Endothelial cell of umbilical vein (primary cell): Measurements from ENCODE around the gene ZNF407. TPM values are rescaled to one million over a fixed set of nuclear protein-coding genes. Genes with fewer than 3 reads are reported as not detected.

Experiments used
- BruUV-seq: library from RNA; stranded (reverse); fragments of 400-500 nt; replicated peaks from 2 replicates; lab custom pipeline; 2021; lab: Mats Ljungman, UMichigan
- CTCF ChIA-PET: fragments of 300-600, 350-600 bp; sonication (Branson Sonifier 250); formaldehyde crosslinking; loops from one replicate; lab custom pipeline; 2021; ENCODE audit warnings: antibody characterized with exemption, inconsistent platforms; lab: Charles Lee
- POLR2A ChIA-PET: fragments of 300-600, 350-600 bp; sonication (Branson Sonifier 250); formaldehyde crosslinking; loops from one replicate; lab custom pipeline; 2021; ENCODE audit warnings: antibody characterized with exemption, inconsistent platforms; lab: Charles Lee
- DNase-seq: peaks from one replicate; pipeline ENCODE4 v3.0.0-alpha.2; 2011; ENCODE audit warnings: low read depth, low spot score
- FAIRE-seq: peaks from 2 replicates; lab custom pipeline; 2011; peaks lifted over from hg19 to GRCh38; lab: Jason Lieb, UNC
- H2AFZ ChIP-seq: 2 replicates; pipeline ENCODE4 v1.6.0; 2012; ENCODE audit warnings: low read depth, low read length, control low read depth, inconsistent platforms
- H3K27ac ChIP-seq: 2 replicates; pipeline ENCODE4 v1.5.1; 2011; ENCODE audit warnings: low read depth, mild to moderate bottlenecking, control low read depth, low read length, moderate library complexity; ENCODE audit not compliant: insufficient read depth
- H3K27me3 ChIP-seq, 2 experiments: 2 replicates each; pipeline versions ENCODE4 v1.6.0 to v1.6.1; 2011; ENCODE audit warnings: low read length in 2 of 2, mixed read lengths in 1 of 2; ENCODE audit not compliant: control insufficient read depth in 2 of 2, insufficient read depth in 2 of 2
- H3K36me3 ChIP-seq, 2 experiments: 2 replicates in 1 of 2; 3 replicates in 1 of 2; pipeline ENCODE4 v1.5.1; 2011; ENCODE audit warnings: low read length in 2 of 2, mild to moderate bottlenecking in 1 of 2, moderate library complexity in 1 of 2; ENCODE audit not compliant: control insufficient read depth in 2 of 2, insufficient read depth in 2 of 2; ENCODE audit errors: extremely low read depth in 1 of 2
- H3K4me1 ChIP-seq: 3 replicates; pipeline ENCODE4 v1.5.1; 2011; ENCODE audit warnings: mild to moderate bottlenecking, low read length; ENCODE audit not compliant: control insufficient read depth, insufficient read depth; ENCODE audit errors: extremely low read depth
- H3K4me2 ChIP-seq: 2 replicates; pipeline ENCODE4 v1.6.1; 2011; ENCODE audit warnings: low read length, control low read depth, mixed read lengths; ENCODE audit not compliant: insufficient read depth
- H3K4me3 ChIP-seq, 3 experiments: fragments of 200-600 bp in 1 of 3; sonication (generic), shearing (Covaris generic) in 1 of 3; replicated peaks in 1 of 3; 2 replicates each; pipeline ENCODE4 v1.5.1; 2011 to 2016; ENCODE audit warnings: control low read depth in 3 of 3, low read length in 3 of 3, mild to moderate bottlenecking in 2 of 3, inconsistent platforms in 1 of 3, low read depth in 1 of 3, moderate library complexity in 1 of 3; ENCODE audit not compliant: insufficient read depth in 1 of 3
- H3K79me2 ChIP-seq: 2 replicates; pipeline ENCODE4 v1.6.0; 2012; ENCODE audit warnings: low read length, inconsistent platforms; ENCODE audit not compliant: control insufficient read depth, insufficient read depth
- H3K9ac ChIP-seq: replicated peaks from 2 replicates; pipeline ENCODE3; 2011; ENCODE audit warnings: low read length, control low read depth; ENCODE audit not compliant: insufficient read depth; ENCODE audit errors: extremely low read depth
- H3K9me1 ChIP-seq: replicated peaks from 3 replicates; pipeline ENCODE4 v1.6.0; 2011; ENCODE audit warnings: mild to moderate bottlenecking, low read length; ENCODE audit not compliant: control insufficient read depth, insufficient read depth; ENCODE audit errors: extremely low read depth
- H3K9me3 ChIP-seq: replicated peaks from 2 replicates; pipeline ENCODE4 v1.5.1; 2012; ENCODE audit warnings: low read length, inconsistent platforms; ENCODE audit not compliant: control insufficient read depth, insufficient read depth
- H4K20me1 ChIP-seq: replicated peaks from 2 replicates; pipeline ENCODE3; 2011; ENCODE audit warnings: mild to moderate bottlenecking, low read length; ENCODE audit not compliant: control insufficient read depth, insufficient read depth; ENCODE audit errors: extremely low read depth
- EZH2 ChIP-seq: IDR thresholded peaks from 2 replicates; pipeline ENCODE4 v1.6.1; 2012; ENCODE audit warnings: borderline replicate concordance, low read depth, mild to moderate bottlenecking, moderate library complexity, low read length, inconsistent platforms; ENCODE audit not compliant: severe bottlenecking
- FOS ChIP-seq: IDR thresholded peaks from 2 replicates; pipeline ENCODE4 v1.6.1; 2011; ENCODE audit warnings: mild to moderate bottlenecking, low read length, moderate library complexity, borderline replicate concordance; ENCODE audit not compliant: insufficient read depth
- GATA2 ChIP-seq: IDR thresholded peaks from 2 replicates; pipeline ENCODE4 v1.7.0; 2011; ENCODE audit warnings: low read depth, mild to moderate bottlenecking, moderate library complexity, mixed read lengths, low read length; ENCODE audit not compliant: insufficient read length, insufficient read depth
- JUN ChIP-seq: IDR thresholded peaks from 2 replicates; pipeline ENCODE4 v1.6.1; 2011; ENCODE audit warnings: borderline replicate concordance, low read depth; ENCODE audit not compliant: insufficient read length, insufficient read depth
- MYC ChIP-seq: IDR thresholded peaks from one replicate; pipeline ENCODE4 v1.6.1; 2011; ENCODE audit warnings: mild to moderate bottlenecking, low read depth, low read length
- POLR2A ChIP-seq: IDR thresholded peaks from 2 replicates; pipeline ENCODE4 v1.6.1; 2012; ENCODE audit warnings: low read depth, mild to moderate bottlenecking, control low read depth, low read length
- POLR2AphosphoS5 ChIP-seq: IDR thresholded peaks from 2 replicates; pipeline ENCODE4 v1.6.1; 2012; ENCODE audit warnings: low read depth, mild to moderate bottlenecking, control low read depth, low read length, moderate library complexity; ENCODE audit not compliant: insufficient read depth
- dilution Hi-C: fragments of 300-500 bp; cut with MboI; formaldehyde crosslinking; loops from one replicate; pipeline ENCODE4 v1.15.0; 2019; ENCODE audit warnings: low sequenced_read_pairs; ENCODE audit not compliant: extremely low pct_ligation_motif_present
- intact Hi-C: fragments of 100-400 bp; cut with micrococcal nuclease; formaldehyde crosslinking; loops from one replicate; pipeline ENCODE4 v1.10.0; 2022
- polyA plus RNA-seq, 4 experiments: library from polyadenylated mRNA; depleted of rRNA in 3 of 4; stranded (reverse) in 3 of 4; unstranded in 1 of 4; fragments of >200 nt; gene quantifications; 2 replicates each; pipeline versions ENCODE4 v1.2.1 to v1.2.3, GENCODE V29; 2011 to 2012; ENCODE audit warnings: missing spikeins in 1 of 4
- total RNA-seq: library from RNA; stranded (reverse); gene quantifications from 2 replicates; pipeline ENCODE4 v1.2.3, GENCODE V29; 2021
- TF ChIP-seq, protein P1 (sequence below): IDR thresholded peaks from 2 replicates; pipeline ENCODE4 v1.6.1; 2011; ENCODE audit not compliant: insufficient read depth, insufficient read length
- TF ChIP-seq, protein P2 (sequence below), 2 donors: IDR thresholded peaks; 1 replicate in 1 of 2; 2 replicates in 1 of 2; pipeline ENCODE4 v1.5.1; 2011; ENCODE audit warnings: low read length in 2 of 2, mild to moderate bottlenecking in 2 of 2, moderate library complexity in 2 of 2, control low read depth in 1 of 2, inconsistent platforms in 1 of 2, low read depth in 1 of 2; ENCODE audit not compliant: insufficient read depth in 1 of 2; ENCODE audit errors: extremely low read depth in 1 of 2

The ZNF407 gene
- total and polyA plus RNA-seq, 2 donors (not counting 3 experiments of a cell fraction or from before 2014, with no cell fraction given), result 3.8 to 20.1 TPM

DNA sequence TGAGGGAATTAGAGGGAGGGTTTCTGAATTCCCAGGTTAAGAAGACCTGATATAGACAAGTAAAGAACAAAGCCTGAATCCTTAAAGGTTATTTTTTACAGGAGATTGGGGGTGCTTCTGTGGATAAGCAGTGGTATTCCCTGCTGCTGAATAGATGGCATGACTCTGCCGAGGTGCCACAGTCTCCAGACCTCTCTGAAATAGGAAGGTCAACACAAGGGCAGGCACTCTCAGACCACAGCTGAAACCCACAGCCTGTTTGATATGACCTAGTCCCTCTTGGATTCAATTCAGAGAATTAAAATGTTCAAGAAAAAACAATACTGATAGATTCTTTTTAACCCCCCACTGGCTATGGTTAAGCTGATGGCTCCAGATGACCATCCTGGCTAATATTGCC, 351.9 kb downstream of the ZNF407 start:
- dilution Hi-C loops, result no loop called here
- H3K79me2 ChIP-seq, result no peaks in the 10 kb centered on the region

More for the DNA sequence above, 351.9 kb downstream of the ZNF407 start:
- ChIA-PET POLR2A (no interaction called here), CTCF (interaction anchor here (1.0 to 1.2 kb wide), 2 partner anchors 109 to 297 kb away, joined by 3 read pairs; no protein-coding TSS in a partner anchor)
- Histone ChIP-seq H3K9me1 (no peaks in the 10 kb centered on the region), H3K4me3 (no peak overlapping the region), H3K36me3 (no peaks in the 10 kb centered on the region), H3K4me1 (peaks cover 20% of the 10 kb centered on the region), H3K9ac (no peak overlapping the region), H4K20me1 (no peaks in the 10 kb centered on the region), H3K27ac (no peak overlapping the region), H2AFZ (no peak overlapping the region), H3K4me2 (no peak overlapping the region), H3K9me3 (no peaks in the 10 kb centered on the region), H3K27me3 (no peaks in the 10 kb centered on the region)
- FAIRE-seq (no peak), DNase-seq (no peak)
- BruUV-seq, result no TSS peak
- intact Hi-C loops, result no loop called here
- TF ChIP-seq EZH2, result no peak
- TF ChIP-seq, protein P1, sequence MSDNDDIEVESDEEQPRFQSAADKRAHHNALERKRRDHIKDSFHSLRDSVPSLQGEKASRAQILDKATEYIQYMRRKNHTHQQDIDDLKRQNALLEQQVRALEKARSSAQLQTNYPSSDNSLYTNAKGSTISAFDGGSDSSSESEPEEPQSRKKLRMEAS, result no peak
- TF ChIP-seq FOS, result no peak
- TF ChIP-seq, protein P2, sequence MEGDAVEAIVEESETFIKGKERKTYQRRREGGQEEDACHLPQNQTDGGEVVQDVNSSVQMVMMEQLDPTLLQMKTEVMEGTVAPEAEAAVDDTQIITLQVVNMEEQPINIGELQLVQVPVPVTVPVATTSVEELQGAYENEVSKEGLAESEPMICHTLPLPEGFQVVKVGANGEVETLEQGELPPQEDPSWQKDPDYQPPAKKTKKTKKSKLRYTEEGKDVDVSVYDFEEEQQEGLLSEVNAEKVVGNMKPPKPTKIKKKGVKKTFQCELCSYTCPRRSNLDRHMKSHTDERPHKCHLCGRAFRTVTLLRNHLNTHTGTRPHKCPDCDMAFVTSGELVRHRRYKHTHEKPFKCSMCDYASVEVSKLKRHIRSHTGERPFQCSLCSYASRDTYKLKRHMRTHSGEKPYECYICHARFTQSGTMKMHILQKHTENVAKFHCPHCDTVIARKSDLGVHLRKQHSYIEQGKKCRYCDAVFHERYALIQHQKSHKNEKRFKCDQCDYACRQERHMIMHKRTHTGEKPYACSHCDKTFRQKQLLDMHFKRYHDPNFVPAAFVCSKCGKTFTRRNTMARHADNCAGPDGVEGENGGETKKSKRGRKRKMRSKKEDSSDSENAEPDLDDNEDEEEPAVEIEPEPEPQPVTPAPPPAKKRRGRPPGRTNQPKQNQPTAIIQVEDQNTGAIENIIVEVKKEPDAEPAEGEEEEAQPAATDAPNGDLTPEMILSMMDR (IDR thresholded peaks at IDR 0.05; ENCODE audit: extremely low read depth in 1 of 2, insufficient read depth in 1 of 2, low read depth in 1 of 2, low read length in 2 of 2), result no peak
- TF ChIP-seq POLR2AphosphoS5, result no peak
- no peak for TF ChIP-seq JUN
- no peak for TF ChIP-seq GATA2
- TF ChIP-seq POLR2A, result no peak
- TF ChIP-seq MYC, result no peak
